Right hindlimb (tissue), 1 donor: Measurements from ENCODE around the gene SPON1.
"Not testable (repeated sequence)": the region's sequence is repeated elsewhere in the genome, so short reads cannot be mapped to it uniquely, and the experiment has no call there.

Source experiments
- DNase-seq: peaks from one replicate; pipeline ENCODE4 v3.0.0-alpha.2; 2018

SPON1 gene

GRCh38 chr11:14089690-14090462 is 127.4 kb downstream of the SPON1 start:
- peak; percentile 45 for DNase-seq

- not testable (repeated sequence) for DNase-seq
Measured at GRCh38 chr11:14090631-14091030, 128.1 kb downstream of the SPON1 start.

- no peak for DNase-seq
Measured at GRCh38 chr11:14093065-14093464, 130.5 kb downstream of the SPON1 start.

GRCh38 chr11:14094481-14095037 is 132.0 kb downstream of the SPON1 start:
- no peak for DNase-seq

- DNase-seq: no peak
Measured at GRCh38 chr11:14095882-14096281, 133.4 kb downstream of the SPON1 start.

GRCh38 chr11:14096606-14097005 is 134.1 kb downstream of the SPON1 start:
- no peak for DNase-seq

GRCh38 chr11:14101388-14101787 is 138.9 kb downstream of the SPON1 start:
- DNase-seq: no peak

GRCh38 chr11:14102766-14103165 is 140.2 kb downstream of the SPON1 start:
- no peak for DNase-seq

GRCh38 chr11:14105446-14105845 is 142.9 kb downstream of the SPON1 start:
- DNase-seq: no peak

GRCh38 chr11:14106303-14107049 is 144.0 kb downstream of the SPON1 start:
- DNase-seq: no peak

GRCh38 chr11:14107050-14107430 is 144.5 kb downstream of the SPON1 start:
- no peak for DNase-seq

GRCh38 chr11:14109742-14110141 is 147.2 kb downstream of the SPON1 start:
- DNase-seq: no peak

GRCh38 chr11:14110629-14111028 is 148.1 kb downstream of the SPON1 start:
- DNase-seq: no peak

GRCh38 chr11:14111496-14111895 is 149.0 kb downstream of the SPON1 start:
- DNase-seq: no peak

GRCh38 chr11:14112721-14113120 is 150.2 kb downstream of the SPON1 start:
- no peak for DNase-seq

- no peak for DNase-seq
Measured at GRCh38 chr11:14114269-14114668, 151.7 kb downstream of the SPON1 start.

GRCh38 chr11:14114786-14115185 is 152.3 kb downstream of the SPON1 start:
- no peak for DNase-seq

GRCh38 chr11:14117632-14118031 is 155.1 kb downstream of the SPON1 start:
- DNase-seq: no peak

GRCh38 chr11:14118072-14118471 is 155.5 kb downstream of the SPON1 start:
- DNase-seq: no peak

- no peak for DNase-seq
Measured at GRCh38 chr11:14119357-14119756, 156.8 kb downstream of the SPON1 start.

GRCh38 chr11:14124350-14124749 is 161.8 kb downstream of the SPON1 start:
- no peak for DNase-seq

GRCh38 chr11:14124886-14125285 is 162.4 kb downstream of the SPON1 start:
- DNase-seq: no peak

- no peak for DNase-seq
Measured at GRCh38 chr11:14125529-14125928, 163.0 kb downstream of the SPON1 start.

- DNase-seq: no peak
Measured at GRCh38 chr11:14127679-14128078, 165.2 kb downstream of the SPON1 start.
